GM20000 (cell line): ENCODE data around the gene ALDH8A1.

Source experiments
- DNase-seq: peaks from one replicate; pipeline ENCODE4 v3.0.0; 2012; ENCODE audit warnings: low spot score
- TF ChIP-seq, protein P1 (sequence below): IDR thresholded peaks from 2 replicates; pipeline ENCODE4 v1.5.1; 2012; ENCODE audit warnings: mild to moderate bottlenecking, control low read depth; ENCODE audit errors: extremely low read depth, missing control alignments

ALDH8A1 gene, protein sequence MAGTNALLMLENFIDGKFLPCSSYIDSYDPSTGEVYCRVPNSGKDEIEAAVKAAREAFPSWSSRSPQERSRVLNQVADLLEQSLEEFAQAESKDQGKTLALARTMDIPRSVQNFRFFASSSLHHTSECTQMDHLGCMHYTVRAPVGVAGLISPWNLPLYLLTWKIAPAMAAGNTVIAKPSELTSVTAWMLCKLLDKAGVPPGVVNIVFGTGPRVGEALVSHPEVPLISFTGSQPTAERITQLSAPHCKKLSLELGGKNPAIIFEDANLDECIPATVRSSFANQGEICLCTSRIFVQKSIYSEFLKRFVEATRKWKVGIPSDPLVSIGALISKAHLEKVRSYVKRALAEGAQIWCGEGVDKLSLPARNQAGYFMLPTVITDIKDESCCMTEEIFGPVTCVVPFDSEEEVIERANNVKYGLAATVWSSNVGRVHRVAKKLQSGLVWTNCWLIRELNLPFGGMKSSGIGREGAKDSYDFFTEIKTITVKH

DNA sequence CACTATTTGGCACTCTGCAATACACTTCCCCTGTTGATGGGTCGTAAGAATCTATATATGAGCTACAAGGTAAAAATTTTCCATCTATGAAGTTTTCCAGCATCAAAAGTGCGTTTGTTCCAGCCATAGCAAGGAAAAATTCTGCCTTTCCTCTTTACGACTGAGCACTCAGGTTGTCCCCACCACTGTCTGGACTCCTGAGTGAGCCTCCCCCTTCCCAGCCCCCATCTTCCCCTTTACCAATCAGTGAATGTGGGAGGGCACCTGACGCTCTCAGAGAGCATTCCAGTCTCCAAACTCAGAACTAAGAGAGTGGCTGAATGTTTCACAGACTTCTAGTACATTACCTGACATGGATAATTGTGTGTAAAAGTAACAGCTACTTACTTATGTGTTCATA, at the start of gene ALDH8A1:
Gene ALDH8A1, minus strand, starts transcription at position 175 of the 400 bp plus-strand sequence. Its CDS starts 48 bp downstream, at position 127.
- TF ChIP-seq, protein P1, sequence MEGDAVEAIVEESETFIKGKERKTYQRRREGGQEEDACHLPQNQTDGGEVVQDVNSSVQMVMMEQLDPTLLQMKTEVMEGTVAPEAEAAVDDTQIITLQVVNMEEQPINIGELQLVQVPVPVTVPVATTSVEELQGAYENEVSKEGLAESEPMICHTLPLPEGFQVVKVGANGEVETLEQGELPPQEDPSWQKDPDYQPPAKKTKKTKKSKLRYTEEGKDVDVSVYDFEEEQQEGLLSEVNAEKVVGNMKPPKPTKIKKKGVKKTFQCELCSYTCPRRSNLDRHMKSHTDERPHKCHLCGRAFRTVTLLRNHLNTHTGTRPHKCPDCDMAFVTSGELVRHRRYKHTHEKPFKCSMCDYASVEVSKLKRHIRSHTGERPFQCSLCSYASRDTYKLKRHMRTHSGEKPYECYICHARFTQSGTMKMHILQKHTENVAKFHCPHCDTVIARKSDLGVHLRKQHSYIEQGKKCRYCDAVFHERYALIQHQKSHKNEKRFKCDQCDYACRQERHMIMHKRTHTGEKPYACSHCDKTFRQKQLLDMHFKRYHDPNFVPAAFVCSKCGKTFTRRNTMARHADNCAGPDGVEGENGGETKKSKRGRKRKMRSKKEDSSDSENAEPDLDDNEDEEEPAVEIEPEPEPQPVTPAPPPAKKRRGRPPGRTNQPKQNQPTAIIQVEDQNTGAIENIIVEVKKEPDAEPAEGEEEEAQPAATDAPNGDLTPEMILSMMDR: no peak
- DNase-seq: no peak

DNA sequence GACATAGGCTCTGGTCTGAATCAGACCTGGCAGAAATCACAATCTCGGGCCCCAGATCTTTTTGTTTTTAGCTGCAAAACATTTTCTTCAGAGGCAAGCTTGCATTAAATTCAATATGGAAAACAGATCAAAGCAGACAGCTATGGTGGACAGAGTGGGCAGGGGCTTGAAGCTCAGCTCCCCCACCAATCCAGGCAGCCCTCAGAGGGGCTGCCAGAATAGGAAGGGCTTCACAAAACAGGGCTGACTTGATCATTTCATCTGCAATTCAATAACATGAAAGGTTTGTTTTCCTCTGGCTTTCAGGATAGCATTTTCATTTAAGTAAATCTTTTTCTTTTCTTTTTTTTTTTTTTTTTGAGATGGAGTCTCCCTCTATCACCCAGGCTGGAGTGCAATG, 49.2 kb upstream of the ALDH8A1 start:
- DNase-seq: no peak

DNA sequence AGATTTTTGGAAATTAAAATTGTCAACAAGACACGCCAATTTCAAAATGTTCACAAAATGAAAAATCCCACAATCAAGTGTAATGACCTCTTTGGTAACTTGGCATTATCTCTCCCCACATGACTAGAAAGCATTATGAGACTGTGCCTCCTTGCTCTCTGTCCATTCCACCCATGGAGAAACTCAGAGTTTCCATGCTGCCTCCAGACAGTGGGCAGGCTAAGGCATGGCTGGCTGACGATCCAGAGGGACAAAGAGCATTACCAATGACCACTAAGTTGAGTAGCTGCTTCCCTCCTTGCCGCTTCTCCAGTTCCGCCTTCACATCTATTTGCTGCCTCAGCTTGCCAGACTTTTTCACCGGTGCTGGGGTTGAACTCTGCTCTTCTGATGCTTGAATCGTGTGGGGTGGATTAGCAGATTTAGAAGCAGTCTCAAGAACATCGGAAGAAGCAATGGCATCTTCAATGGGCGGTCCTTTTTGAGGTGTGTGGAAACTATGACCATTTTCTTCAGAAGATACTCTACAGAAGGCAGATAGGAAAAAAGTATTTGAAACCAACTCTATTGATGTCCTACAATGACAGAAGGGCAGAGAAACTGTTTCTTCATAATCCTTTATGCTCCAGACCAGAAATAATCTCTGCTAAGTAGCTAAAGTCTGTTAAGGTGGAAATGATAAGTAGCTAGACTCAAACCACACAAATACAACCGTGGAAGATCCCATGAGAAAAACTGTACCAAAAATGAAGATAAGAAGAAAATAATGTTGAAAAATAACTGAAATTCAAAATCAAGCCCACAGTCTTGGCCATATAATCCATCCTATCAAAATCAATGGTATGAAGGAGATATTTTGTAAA, 47.5 kb upstream of the ALDH8A1 start:
- DNase-seq: no peak
- TF ChIP-seq, protein P1: no peak

More for the DNA sequence above, 49.2 kb upstream of the ALDH8A1 start:
- TF ChIP-seq, protein P1: no peak

DNA sequence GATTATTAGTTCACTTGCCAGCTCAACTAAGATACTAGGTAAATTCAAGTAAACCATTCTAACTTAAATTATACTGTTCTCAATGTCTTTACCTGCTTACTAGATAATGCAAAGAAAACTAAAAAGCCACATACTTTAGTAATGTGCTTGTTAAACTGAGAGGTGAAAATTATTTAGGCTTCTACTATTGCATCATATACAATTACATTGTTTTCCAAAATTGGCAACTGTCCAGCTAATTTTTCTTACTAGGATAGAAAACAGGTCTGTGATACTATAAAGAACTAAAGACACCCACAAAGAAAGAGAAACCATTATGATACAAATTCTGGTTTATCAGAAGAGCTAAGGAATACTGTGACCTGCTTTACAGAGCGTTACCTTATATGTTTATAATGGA, 45.6 kb upstream of the ALDH8A1 start:
- TF ChIP-seq, protein P1: no peak
- DNase-seq: no peak

DNA sequence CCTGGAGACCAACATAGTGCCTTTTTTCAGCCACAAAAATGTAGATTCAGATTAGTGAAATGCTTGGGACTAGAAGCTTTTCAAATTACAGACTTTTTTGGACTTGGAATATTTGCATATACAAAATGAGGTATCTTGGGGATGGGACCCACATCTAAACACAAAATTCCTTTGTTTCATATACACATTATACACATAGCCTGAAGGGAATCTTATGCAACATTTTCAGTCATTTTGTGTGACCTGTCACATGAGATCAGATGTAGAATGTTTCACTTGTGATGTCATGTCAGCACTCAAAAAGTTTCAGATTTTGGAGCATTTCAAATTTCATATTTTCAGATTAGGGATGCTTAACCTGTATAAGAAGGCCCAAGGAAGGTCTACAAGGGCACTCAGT, 44.5 kb upstream of the ALDH8A1 start:
- no peak for DNase-seq
- TF ChIP-seq, protein P1: no peak

DNA sequence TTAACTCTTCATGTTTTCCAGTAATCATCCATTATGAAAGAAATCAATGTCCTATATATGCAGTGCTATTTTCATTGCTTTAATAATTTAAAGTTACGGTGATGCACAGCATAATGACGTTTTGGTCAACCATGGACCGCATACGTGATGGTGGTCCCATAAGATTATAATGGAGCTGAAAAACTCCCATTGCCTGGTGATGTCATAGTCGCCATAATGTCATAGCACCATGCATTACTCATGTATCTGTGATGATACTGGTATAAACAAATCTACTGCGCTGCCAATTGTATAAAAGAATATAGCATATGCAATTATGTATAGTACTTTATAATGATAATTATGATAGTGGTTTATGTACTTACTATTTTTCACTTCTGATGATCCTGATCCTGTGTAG, 42.3 kb upstream of the ALDH8A1 start:
- TF ChIP-seq, protein P1: no peak
- DNase-seq: no peak

DNA sequence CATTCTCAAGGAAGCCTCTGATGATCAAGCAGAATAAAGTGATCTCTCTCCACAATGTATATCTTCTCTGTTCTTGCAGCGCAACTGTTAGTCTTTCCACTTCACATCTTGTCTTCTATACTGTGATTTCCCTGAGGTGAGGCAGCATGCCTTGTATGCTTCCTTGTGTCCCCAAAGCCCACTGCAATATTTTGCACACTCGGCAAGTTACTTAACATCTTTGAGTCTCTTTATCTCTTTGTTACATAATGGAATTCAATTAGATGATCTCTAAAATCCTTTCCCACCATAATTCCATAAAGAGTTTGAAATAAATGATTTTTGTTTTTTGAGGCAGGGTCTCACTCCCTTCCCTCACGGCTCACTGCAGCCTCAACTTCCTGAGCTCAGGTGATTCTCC, 40.4 kb upstream of the ALDH8A1 start:
- TF ChIP-seq, protein P1: no peak
- no peak for DNase-seq
